Measurements from ENCODE around the gene PTPRN2. TPM values are rescaled to one million over a fixed set of nuclear protein-coding genes. Genes with fewer than 3 reads are reported as not detected.
"Not testable (repeated sequence)": the region's sequence is repeated elsewhere in the genome, so short reads cannot be mapped to it uniquely, and the experiment has no call there.

The PTPRN2 gene
- total RNA-seq, 1 experiment from 2014 or later = 0.16 TPM

GRCh38 chr7:158283016-158283974 lies 304.3 kb downstream of the PTPRN2 start:
- no peak for DNase-seq (ENCODE audit: low read depth, low spot score)
- in situ Hi-C loops (cut with HindIII; ENCODE audit: low pct_unique_long_range_greater_than_20kb, low sequenced_read_pairs) = no loop called here

GRCh38 chr7:158282461-158283001 lies 305.1 kb downstream of the PTPRN2 start:
- in situ Hi-C loops (cut with HindIII; ENCODE audit: low pct_unique_long_range_greater_than_20kb, low sequenced_read_pairs) = no loop called here
- no peak for DNase-seq (ENCODE audit: low read depth, low spot score)

GRCh38 chr7:158281441-158281840 lies 306.2 kb downstream of the PTPRN2 start:
- in situ Hi-C loops (cut with HindIII; ENCODE audit: low pct_unique_long_range_greater_than_20kb, low sequenced_read_pairs) = no loop called here
- no peak for DNase-seq (ENCODE audit: low read depth, low spot score)

- no peak for DNase-seq (ENCODE audit: low read depth, low spot score)
- in situ Hi-C loops (cut with HindIII; ENCODE audit: low pct_unique_long_range_greater_than_20kb, low sequenced_read_pairs) = no loop called here
These were observed 307.0 kb downstream of the PTPRN2 start for GRCh38 chr7:158280448-158281144.

DNA sequence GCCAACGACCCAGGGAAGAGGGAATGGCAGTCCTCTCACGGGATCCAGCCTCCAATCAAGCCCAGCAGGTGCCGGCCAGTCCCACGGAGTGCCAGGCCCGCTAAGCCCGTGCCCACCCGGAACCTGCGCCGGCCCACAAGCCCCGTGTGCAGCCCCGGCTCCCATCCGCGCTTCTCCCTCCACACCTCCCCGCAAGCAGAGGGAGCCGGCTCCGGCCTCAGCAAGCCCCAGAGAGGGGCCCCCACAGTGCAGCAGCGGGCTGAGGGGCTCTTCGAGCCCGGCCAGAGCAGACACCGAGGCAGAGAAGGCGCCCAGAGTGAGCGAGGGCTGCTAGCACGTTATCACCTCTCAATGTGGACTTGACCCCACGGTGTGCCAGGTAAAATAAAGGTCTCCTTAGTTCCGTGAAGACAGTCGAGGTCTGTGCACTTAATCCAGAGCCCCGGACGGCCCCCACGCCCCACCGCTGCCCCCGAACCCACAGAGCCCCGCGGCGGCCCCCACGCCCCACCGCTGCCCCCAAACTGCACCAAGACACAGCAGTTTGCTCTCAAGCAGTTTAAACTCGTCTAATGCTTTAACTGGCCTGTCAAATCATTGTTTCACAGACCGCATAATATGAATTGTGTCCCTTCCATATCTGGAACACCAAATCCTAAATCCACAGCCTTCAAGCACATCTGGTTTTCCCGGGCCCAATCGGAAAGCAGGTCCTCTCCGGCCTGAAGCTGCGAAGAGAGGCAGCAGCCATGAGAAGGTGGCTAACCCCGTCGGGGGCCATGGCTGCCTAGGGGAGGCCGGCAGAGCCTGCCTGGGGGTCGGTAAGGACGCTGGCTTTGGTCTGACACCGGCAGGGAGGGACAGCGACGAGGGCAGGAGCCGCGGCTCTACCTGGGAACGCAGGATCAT lies 307.8 kb downstream of the PTPRN2 start:
- no peak for DNase-seq (ENCODE audit: low read depth, low spot score)

DNA sequence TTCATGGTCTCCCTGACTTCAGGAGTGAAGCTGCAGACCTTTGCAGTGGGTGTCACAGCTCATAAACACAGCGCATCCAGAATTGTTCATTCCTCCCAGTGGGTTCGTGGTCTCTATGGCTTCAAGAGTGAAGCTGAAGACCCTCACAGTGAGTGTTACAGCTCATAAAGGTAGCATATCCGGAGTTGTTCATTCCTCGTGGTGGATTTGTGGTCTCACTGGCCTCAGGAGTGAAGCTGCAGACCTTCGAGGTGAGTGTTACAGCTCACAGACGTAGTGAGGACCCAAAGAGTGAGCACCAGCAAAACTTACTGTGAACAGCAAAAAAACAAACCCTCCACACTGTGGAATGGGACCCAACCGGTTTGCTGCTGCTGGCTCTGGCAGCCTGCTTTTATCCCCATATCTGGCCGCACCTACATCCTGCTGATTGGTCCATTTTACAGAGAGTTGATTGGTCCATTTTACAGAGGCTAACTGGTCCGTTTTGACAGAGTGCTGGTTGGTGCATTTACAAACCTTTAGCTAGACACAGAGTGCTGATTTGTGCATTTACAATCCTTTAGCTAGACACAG lies 308.8 kb downstream of the PTPRN2 start:
- in situ Hi-C loops (cut with HindIII; ENCODE audit: low pct_unique_long_range_greater_than_20kb, low sequenced_read_pairs) = no loop called here
- no peak for DNase-seq (ENCODE audit: low read depth, low spot score)

More for the DNA sequence above, 307.8 kb downstream of the PTPRN2 start:
- in situ Hi-C loops (cut with HindIII; ENCODE audit: low pct_unique_long_range_greater_than_20kb, low sequenced_read_pairs) = no loop called here

GRCh38 chr7:158277219-158278141 lies 310.1 kb downstream of the PTPRN2 start:
- DNase-seq (ENCODE audit: low read depth, low spot score) = no peak
- in situ Hi-C loops (cut with HindIII; ENCODE audit: low pct_unique_long_range_greater_than_20kb, low sequenced_read_pairs) = no loop called here

DNA sequence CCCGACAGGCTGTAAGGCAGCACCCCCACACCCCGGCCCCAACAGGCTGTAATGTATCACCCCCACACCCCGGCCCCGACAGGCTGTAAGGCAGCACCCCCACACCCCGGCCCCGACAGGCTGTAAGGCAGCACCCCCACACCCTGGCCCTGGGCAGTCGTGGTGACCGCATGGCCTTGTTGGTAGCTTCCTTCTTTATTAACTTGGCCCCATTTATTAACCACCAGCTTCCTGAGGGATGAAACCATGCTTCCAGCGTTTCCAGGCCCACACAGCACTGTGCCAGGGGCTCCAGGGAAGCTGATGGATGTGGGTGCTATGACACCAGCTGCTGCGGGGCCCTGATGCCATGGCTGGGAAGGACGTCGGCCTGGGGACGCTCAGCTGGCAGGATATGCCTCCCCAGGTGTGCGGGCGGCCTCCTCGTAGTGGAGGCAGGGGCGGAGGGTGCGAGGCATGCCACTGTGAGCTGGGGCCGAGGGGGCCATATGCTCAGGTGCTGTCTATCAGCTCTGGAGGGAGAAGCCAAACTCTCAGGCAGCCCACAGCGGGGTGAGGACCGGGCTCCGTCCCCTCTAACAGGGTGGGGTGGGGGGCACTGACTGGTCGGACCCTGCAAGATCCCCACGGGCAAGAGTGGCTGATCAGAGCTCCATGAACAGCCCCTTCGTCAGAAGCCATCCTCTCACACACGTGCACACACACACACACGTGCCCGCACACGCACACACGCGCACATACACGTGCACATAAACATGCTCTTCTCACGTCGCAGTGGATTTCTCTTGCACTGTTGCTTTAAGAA lies 311.0 kb downstream of the PTPRN2 start:
- in situ Hi-C loops (cut with HindIII; ENCODE audit: low pct_unique_long_range_greater_than_20kb, low sequenced_read_pairs) = no loop called here
- DNase-seq (ENCODE audit: low read depth, low spot score) = no peak

DNA sequence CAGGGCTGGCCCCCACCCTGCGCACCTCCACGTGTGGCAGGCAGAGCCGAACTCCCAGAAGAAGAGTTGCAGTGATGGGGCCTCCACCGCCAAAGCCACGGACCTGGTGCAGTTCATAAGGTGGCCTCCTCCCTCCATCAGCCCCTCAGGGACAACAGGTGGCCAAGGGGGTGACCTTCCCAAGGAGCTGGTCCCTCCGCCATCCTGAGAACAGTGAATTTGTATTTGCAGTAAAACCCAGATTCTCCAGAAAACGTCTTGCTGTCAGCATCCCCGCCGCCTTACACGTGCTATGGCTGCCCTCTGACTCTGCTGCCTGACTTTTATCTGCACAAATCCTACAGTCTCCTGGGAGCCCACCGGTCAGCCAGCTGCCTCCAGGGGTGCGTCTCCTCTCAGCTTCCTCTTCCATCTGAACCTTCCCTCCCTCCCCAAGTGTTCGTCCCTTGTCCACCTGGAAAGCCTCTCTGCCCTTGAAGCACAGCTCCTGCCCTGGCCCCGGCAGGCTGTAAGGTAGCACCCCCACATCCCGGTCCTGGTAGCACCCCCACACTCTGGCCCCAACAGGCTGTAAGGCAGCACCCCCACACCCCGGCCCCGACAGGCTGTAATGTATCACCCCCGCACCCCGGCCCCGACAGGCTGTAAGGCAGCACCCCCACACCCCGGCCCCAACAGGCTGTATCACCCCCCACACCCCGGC lies 311.8 kb downstream of the PTPRN2 start:
- no peak for DNase-seq (ENCODE audit: low read depth, low spot score)
- in situ Hi-C loops (cut with HindIII; ENCODE audit: low pct_unique_long_range_greater_than_20kb, low sequenced_read_pairs) = no loop called here

DNA sequence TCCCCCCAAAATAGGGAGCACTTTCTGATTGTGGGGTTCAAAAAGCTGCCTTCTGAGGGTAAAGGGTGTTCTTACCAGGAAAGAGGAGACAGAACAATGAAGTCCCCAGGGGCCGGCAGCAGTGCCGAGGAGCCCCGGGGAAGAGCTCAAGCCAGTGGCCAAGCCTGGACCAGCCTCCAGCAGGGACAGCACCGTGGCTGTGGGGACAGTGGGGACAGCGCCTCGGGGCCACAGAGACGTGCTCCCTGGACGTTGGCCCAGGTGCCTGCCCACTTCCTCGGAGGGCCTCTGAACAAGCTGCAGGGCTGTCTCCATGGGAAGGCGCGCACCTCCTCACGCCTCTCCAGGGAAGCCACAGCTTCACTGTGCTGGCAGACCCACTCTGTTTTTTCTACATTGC lies 312.6 kb downstream of the PTPRN2 start:
- no peak for DNase-seq (ENCODE audit: low read depth, low spot score)
- in situ Hi-C loops (cut with HindIII; ENCODE audit: low pct_unique_long_range_greater_than_20kb, low sequenced_read_pairs) = no loop called here

DNA sequence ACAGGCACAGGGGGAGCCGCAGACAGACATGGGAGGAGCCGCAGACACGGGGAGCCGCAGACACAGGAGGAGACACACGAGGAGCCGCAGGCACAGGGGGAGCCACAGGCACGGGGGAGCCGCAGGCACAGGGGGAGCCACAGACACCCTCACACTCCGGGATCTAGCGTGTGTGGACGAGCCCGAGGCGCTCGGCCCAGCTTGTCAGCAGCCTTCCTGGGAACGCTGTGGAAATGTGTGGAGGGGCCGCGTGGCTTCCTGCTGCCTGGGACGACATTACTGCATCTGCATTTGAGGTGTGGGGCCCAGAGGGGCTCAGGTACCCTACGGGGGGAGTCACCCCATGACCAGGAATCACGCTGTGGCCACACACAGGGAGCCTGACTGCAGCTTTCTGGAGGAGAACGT lies 313.2 kb downstream of the PTPRN2 start:
- in situ Hi-C loops (cut with HindIII; ENCODE audit: low pct_unique_long_range_greater_than_20kb, low sequenced_read_pairs) = no loop called here
- no peak for DNase-seq (ENCODE audit: low read depth, low spot score)

GRCh38 chr7:158273756-158274342 lies 313.8 kb downstream of the PTPRN2 start:
- in situ Hi-C loops (cut with HindIII; ENCODE audit: low pct_unique_long_range_greater_than_20kb, low sequenced_read_pairs); DNase-seq (ENCODE audit: low read depth, low spot score): not testable (repeated sequence)

GRCh38 chr7:158273138-158273651 lies 314.4 kb downstream of the PTPRN2 start:
- no peak for DNase-seq (ENCODE audit: low read depth, low spot score)
- in situ Hi-C loops (cut with HindIII; ENCODE audit: low pct_unique_long_range_greater_than_20kb, low sequenced_read_pairs) = no loop called here

DNA sequence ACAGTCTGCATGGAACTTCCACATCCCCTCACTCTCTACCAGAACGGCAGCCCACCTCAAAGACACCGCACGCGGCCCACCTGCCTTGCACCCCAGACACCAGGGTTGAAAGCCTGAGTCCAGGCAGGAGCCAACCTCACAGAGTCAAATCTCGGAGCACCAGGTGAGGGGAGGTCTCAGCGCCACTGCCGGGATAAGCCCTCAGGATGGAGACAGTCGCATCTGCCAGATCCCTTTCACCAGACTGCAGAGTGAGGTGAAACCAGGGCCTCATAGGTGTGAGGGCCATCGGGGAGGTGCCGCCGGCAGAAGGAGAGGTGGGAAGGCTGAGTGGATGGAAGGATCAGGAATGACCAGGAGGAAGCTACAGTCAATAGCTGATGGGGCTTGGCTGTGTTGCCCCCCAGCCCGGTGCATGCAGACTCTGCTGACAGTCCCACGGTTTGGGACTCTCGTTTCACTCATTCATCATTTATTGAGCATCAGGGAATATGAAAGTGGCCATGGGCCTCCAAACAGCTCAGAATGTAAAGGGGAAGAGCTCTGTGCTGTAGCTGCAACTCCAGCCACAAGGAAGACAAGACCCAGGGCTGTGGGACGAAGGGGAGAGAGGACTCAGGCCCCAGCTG lies 315.0 kb downstream of the PTPRN2 start:
- no peak for DNase-seq (ENCODE audit: low read depth, low spot score)
- in situ Hi-C loops (cut with HindIII; ENCODE audit: low pct_unique_long_range_greater_than_20kb, low sequenced_read_pairs) = no loop called here

Measured in SK-MEL-5 (cell line).